Neural cell (in vitro differentiated cells): Measurements from ENCODE around the gene CIB1.

Experiments
- CTCF ChIP-seq: fragments of 450-650 bp; IDR thresholded peaks from 2 replicates; pipeline ENCODE4 v1.5.1; 2014; ENCODE audit warnings: antibody characterized with exemption, mild to moderate bottlenecking, moderate library complexity; ENCODE audit not compliant: poor library complexity, severe bottlenecking
- EP300 ChIP-seq: fragments of 450-650 bp; conservative IDR thresholded peaks from 2 replicates; pipeline ENCODE4 v1.6.1; 2014; ENCODE audit warnings: antibody characterized with exemption, mild to moderate bottlenecking, moderate library complexity; ENCODE audit not compliant: poor library complexity, severe bottlenecking
- POLR2AphosphoS5 ChIP-seq: IDR thresholded peaks from 2 replicates; pipeline ENCODE4 v1.6.1; 2012
- RAD21 ChIP-seq: fragments of 450-650 bp; conservative IDR thresholded peaks from 2 replicates; pipeline ENCODE4 v1.6.1; 2014; ENCODE audit warnings: antibody characterized with exemption, mild to moderate bottlenecking, moderate library complexity
- SMC3 ChIP-seq: fragments of 450-650 bp; conservative IDR thresholded peaks from 2 replicates; pipeline ENCODE4 v1.6.1; 2014; ENCODE audit warnings: antibody characterized with exemption, mild to moderate bottlenecking, moderate library complexity; ENCODE audit not compliant: poor library complexity
- TAF1 ChIP-seq: IDR thresholded peaks from 2 replicates; pipeline ENCODE4 v1.6.1; 2012; ENCODE audit warnings: low read depth
- TF ChIP-seq, protein P1 (sequence below): IDR thresholded peaks from 2 replicates; pipeline ENCODE4 v1.6.1; 2012; ENCODE audit warnings: borderline replicate concordance

GRCh38 chr15:90266485-90266884, 32.7 kb upstream of the CIB1 start:
- TF ChIP-seq CTCF (no peak), EP300 (no peak), RAD21 (no peak), SMC3 (no peak), TAF1 (no peak), POLR2AphosphoS5 (no peak)
- TF ChIP-seq, protein P1, sequence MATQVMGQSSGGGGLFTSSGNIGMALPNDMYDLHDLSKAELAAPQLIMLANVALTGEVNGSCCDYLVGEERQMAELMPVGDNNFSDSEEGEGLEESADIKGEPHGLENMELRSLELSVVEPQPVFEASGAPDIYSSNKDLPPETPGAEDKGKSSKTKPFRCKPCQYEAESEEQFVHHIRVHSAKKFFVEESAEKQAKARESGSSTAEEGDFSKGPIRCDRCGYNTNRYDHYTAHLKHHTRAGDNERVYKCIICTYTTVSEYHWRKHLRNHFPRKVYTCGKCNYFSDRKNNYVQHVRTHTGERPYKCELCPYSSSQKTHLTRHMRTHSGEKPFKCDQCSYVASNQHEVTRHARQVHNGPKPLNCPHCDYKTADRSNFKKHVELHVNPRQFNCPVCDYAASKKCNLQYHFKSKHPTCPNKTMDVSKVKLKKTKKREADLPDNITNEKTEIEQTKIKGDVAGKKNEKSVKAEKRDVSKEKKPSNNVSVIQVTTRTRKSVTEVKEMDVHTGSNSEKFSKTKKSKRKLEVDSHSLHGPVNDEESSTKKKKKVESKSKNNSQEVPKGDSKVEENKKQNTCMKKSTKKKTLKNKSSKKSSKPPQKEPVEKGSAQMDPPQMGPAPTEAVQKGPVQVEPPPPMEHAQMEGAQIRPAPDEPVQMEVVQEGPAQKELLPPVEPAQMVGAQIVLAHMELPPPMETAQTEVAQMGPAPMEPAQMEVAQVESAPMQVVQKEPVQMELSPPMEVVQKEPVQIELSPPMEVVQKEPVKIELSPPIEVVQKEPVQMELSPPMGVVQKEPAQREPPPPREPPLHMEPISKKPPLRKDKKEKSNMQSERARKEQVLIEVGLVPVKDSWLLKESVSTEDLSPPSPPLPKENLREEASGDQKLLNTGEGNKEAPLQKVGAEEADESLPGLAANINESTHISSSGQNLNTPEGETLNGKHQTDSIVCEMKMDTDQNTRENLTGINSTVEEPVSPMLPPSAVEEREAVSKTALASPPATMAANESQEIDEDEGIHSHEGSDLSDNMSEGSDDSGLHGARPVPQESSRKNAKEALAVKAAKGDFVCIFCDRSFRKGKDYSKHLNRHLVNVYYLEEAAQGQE: no peak
